NT2/D1 (cell line): ENCODE data around the gene SLC12A8.

Experiments used
- SUZ12 ChIP-seq: IDR thresholded peaks from 2 replicates; pipeline ENCODE4 v1.6.1; 2011; ENCODE audit not compliant: insufficient read length, insufficient read depth; ENCODE audit errors: extremely low read depth
- YY1 ChIP-seq: IDR thresholded peaks from 2 replicates; pipeline ENCODE4 v1.6.1; 2011; ENCODE audit not compliant: insufficient read length, insufficient read depth
- ZNF274 ChIP-seq: IDR thresholded peaks from 2 replicates; pipeline ENCODE4 v1.6.1; 2011; ENCODE audit warnings: mild to moderate bottlenecking, low read depth, low read length

GRCh38 chr3:125220727-125221429 lies 8.3 kb upstream of the SLC12A8 start:
- TF ChIP-seq SUZ12, result no peak
- TF ChIP-seq YY1, result no peak
- TF ChIP-seq ZNF274, result no peak
